HG03354 (cell line): ENCODE data around the gene CREB1.
A peak's percentile ranks its signal among the peaks of the same experiment; 100 is the strongest.

Source experiments
- ATAC-seq: cut with Tn5 transposase; IDR thresholded peaks from one replicate; pipeline ENCODE4 v1.9.1; 2021; ENCODE audit warnings: mild to moderate bottlenecking; ENCODE audit not compliant: unreplicated experiment, poor library complexity, severe bottlenecking

Gene CREB1

DNA sequence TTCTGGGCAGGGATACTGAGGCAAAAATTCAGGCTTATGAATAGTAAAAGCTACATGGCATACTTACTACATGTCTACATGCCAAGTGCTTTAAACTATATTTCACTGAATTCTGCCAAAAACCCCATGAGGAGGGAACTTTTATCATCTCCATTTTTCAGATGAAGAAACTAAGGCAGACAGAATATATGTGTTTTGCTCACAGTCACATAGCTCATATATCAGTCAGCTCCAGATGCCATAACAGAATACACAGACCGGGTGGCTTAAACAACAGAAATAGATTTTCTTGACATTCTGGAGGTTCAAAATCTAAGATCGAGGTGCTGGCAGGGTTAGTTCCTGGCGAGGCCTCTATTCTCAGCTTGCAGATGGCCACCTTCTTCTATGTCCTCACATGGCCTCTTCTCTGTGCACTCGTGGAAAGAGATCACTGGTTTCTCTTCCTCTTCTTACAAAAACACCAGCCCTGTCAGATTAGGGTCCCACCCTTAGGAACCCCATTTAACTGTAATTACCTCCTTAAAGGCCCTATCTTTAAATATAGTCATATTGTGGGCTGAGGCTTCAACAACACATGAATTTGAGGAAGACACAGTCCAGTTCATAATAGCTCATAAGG is 27.1 kb upstream of the CREB1 start:
- ATAC-seq = peak; percentile 47

DNA sequence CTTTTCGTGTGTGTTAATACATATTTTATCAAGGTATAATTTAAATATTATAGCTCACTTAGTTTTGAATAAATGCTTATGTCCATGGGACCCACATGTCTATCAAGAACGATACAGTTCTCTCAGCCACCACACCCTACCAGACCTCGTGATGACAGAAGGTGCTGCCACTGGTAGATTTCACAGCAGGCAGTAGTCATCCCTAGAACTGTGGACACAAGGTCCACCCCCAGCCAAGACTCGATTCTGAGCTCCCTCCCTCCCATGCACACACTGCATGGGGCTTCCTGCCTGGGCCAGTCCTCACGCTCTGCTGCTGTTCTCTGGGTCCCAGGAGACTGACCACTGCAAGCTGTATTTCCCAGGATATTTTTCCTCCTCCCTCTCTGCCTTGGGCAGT is 26.5 kb upstream of the CREB1 start:
- peak; percentile 87 for ATAC-seq

- no peak for ATAC-seq
Observed at GRCh38 chr2:207504513-207505170, 25.1 kb upstream of the CREB1 start.

GRCh38 chr2:207505171-207505570 is 24.6 kb upstream of the CREB1 start:
- peak; percentile 37 for ATAC-seq

GRCh38 chr2:207505728-207506127 is 24.0 kb upstream of the CREB1 start:
- no peak for ATAC-seq

- no peak for ATAC-seq
Observed at GRCh38 chr2:207506426-207506825, 23.3 kb upstream of the CREB1 start.

DNA sequence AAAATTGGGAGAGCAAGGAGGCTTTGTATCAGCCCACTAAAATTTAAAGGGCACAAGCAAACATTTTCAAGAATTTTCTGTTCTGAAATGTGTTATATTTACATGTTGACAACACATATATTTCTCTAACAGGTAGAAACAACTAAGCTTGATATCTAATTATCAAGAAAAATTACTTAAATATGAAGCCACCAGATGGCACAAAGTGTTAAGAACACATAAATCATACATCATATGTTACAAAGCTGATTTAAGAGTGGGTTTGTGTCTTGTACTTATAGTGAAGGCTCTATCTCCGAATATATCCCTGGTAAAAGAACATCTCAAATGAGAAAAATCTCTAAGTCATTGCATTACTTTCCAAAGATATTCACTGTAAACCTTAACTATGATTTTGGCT is 19.6 kb upstream of the CREB1 start:
- no peak for ATAC-seq

GRCh38 chr2:207511851-207512250 is 17.9 kb upstream of the CREB1 start:
- no peak for ATAC-seq

DNA sequence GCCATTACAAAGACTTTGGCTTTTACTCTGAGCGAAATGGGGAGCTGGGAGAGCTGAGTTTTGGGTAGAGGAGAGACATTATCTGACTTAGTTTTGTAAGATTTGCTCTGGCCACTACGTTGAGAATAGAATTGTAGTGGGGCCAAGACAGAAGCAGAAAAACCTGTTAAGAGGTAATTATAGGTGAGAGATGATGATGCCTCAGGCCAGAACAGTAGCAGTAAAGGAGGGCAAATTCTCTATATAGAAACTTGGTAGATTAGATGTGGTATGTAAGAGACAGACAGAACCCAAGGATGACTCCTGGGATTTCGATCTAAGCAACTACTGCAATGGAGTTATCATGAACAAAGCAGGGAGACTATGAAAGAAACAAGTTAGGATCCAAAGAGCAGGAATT is 17.4 kb upstream of the CREB1 start:
- no peak for ATAC-seq

- no peak for ATAC-seq
Observed at GRCh38 chr2:207513551-207514257, 16.1 kb upstream of the CREB1 start.

GRCh38 chr2:207514451-207514850 is 15.3 kb upstream of the CREB1 start:
- no peak for ATAC-seq

DNA sequence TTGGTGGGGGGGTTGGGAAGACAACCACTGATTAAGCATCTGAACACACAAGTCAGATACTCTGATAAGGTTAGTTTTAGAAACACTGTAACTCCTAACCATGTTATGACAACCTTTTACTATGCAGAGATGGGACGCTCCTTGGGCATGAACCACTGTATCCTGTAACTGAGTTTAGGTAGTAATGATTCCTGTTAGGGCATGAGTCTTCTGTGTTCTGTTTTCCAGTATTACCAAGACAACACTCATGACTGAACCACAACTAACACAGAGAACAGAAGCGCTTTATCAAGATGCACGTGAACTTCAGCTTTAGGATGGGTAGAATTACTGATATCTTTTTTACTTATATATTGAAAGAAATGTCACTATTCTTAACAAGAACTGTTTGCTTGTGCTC is 14.1 kb upstream of the CREB1 start:
- no peak for ATAC-seq

- ATAC-seq = no peak
Observed at GRCh38 chr2:207516206-207516605, 13.6 kb upstream of the CREB1 start.

- no peak for ATAC-seq
Observed at GRCh38 chr2:207523005-207523404, 6.8 kb upstream of the CREB1 start.

DNA sequence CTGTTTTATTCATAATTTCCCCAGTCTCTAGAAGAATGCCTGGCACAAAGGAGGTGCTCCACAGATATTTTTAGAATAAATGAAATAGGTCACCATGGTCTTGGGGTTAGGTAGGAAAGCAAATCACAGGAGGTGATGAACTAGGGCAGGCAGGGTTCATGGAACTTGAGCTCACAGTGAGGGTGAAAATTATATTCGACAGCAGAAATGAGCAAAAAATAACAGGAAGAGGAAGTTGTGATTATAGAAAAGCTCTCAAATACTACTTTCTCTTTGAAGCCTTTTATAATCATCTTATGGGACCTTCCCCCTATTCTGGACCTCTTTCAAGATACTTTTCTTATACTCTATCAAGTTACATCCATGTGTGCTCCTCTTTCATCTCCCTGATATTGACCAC is 4.5 kb upstream of the CREB1 start:
- no peak for ATAC-seq

GRCh38 chr2:207528980-207529329 is 807 bp upstream of the CREB1 start:
- ATAC-seq = peak; percentile 21

DNA sequence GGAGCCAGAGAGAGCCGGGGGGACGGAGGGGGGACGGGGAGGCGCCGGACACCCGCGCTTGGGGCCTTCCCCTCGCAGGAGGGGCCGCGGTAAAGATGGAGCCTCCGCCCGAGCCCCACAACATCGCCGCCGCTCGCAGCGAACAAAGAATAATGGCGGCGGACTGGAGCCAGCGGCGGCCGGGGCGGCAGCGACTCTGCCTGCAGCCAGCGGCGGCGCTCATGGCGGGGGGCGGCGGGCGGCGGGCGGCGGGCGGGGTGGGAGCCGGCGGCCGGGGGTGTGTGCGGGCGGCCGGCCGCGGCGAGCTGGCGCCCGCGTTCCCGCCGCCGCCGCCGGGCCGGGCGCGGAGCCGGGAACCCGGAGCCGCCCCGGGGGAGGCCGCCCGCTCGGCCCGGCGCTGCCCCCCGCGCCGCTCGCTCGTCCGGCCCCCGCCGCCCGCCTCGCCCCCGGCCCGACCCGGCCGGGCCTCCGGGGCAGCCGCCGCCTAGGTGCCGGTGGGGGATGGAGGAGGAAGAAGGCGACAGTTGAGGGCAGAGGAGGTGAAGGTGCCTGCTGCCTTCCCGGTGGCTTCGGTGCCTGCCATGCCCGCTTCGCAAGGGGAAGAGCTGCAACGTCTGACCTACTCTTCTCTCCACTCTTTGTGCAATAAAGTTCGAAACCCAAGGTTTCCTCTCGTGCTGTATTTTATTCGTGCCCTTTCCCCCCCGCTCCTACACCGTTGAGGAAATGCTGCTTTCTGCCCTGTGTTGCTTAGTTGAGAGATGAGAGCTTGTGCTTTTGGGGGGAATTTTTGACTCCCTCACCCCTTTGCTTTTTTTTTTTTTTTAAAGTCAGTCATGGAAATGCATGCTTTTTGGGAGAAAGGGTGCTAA is 634 bp downstream of the CREB1 start:
- peak; percentile 11 for ATAC-seq

DNA sequence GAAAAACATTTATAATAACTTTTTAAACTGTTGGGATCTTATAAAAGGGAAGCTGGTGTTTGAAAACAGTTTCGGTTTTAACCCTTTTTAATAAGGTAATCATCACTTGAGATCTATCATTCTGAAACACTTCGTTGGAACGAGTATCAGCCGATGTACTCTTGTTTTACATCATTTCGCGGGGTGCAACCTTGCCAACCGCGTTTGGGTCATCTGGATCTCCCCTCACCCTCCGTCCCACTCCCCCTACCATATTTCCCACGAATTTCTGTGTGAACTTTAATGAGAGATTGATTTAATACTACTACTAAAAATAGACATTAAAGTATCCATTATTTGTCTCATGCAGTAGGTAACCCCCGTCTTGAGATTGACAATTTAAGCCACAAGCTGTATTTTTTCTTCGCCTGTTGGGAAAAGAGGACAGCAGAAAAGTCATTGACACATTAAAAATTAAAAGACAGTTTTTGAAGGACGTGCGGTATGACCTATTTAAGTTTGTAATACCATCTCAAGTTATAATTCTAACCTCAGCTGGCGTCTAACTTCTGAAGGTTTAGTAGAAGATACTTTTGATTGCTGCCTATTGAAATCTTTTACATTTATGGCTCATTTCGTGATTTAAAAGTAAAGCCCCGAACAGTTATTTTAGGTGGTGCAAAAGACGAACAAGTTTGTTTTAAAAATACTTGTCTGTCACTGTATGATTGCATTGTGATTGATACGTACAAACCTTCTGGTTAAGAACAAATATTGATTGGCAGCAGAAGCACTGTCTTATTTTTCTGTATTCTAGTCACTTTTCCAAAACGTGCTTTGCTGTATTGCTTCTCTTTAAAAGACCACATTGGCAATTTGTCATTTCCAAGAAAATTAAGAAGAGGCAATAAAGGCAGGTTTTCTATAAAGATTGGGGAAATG is 1.5 kb downstream of the CREB1 start:
- ATAC-seq = no peak

- ATAC-seq = no peak
Observed at GRCh38 chr2:207532676-207533075, 2.9 kb downstream of the CREB1 start.
